ENCODE measurements around the gene ZNF316.
"Not testable (repeated sequence)": the region's sequence is repeated elsewhere in the genome, so short reads cannot be mapped to it uniquely, and the experiment has no call there.

ZNF316 gene

GRCh38 chr7:6621195-6622133, 15.7 kb upstream of the ZNF316 start:
- no peak for DNase-seq (ENCODE audit: low read depth)

- DNase-seq (ENCODE audit: low read depth), result no peak
These were observed 14.9 kb upstream of the ZNF316 start for GRCh38 chr7:6622134-6622710.

GRCh38 chr7:6623589-6624245, 13.4 kb upstream of the ZNF316 start:
- no peak for DNase-seq (ENCODE audit: low read depth)

GRCh38 chr7:6624246-6624611, 12.9 kb upstream of the ZNF316 start:
- no peak for DNase-seq (ENCODE audit: low read depth)

- no peak for DNase-seq (ENCODE audit: low read depth)
These were observed 9.1 kb upstream of the ZNF316 start for GRCh38 chr7:6628045-6628444.

- DNase-seq (ENCODE audit: low read depth), result no peak
These were observed 6.9 kb upstream of the ZNF316 start for GRCh38 chr7:6630007-6630849.

GRCh38 chr7:6631605-6632004, 5.5 kb upstream of the ZNF316 start:
- no peak for DNase-seq (ENCODE audit: low read depth)

GRCh38 chr7:6634021-6634420, 3.1 kb upstream of the ZNF316 start:
- no peak for DNase-seq (ENCODE audit: low read depth)

- DNase-seq (ENCODE audit: low read depth), result not testable (repeated sequence)
These were observed 2.1 kb upstream of the ZNF316 start for GRCh38 chr7:6634971-6635370.

- DNase-seq (ENCODE audit: low read depth), result no peak
These were observed 569 bp downstream of the ZNF316 start for GRCh38 chr7:6637544-6638229.

- no peak for DNase-seq (ENCODE audit: low read depth)
These were observed 1.9 kb downstream of the ZNF316 start for GRCh38 chr7:6639032-6639431.

- DNase-seq (ENCODE audit: low read depth), result no peak
These were observed 2.5 kb downstream of the ZNF316 start for GRCh38 chr7:6639627-6640026.

GRCh38 chr7:6640246-6640721, 3.2 kb downstream of the ZNF316 start:
- DNase-seq (ENCODE audit: low read depth), result peak; percentile 55

- no peak for DNase-seq (ENCODE audit: low read depth)
These were observed 4.4 kb downstream of the ZNF316 start for GRCh38 chr7:6641305-6642035.

GRCh38 chr7:6642239-6642839, 5.2 kb downstream of the ZNF316 start:
- DNase-seq (ENCODE audit: low read depth), result no peak

GRCh38 chr7:6642861-6643640, 5.9 kb downstream of the ZNF316 start:
- DNase-seq (ENCODE audit: low read depth), result no peak

- no peak for DNase-seq (ENCODE audit: low read depth)
These were observed 7.0 kb downstream of the ZNF316 start for GRCh38 chr7:6643915-6644625.

GRCh38 chr7:6644728-6645127, 7.6 kb downstream of the ZNF316 start:
- no peak for DNase-seq (ENCODE audit: low read depth)

GRCh38 chr7:6646465-6646864, 9.3 kb downstream of the ZNF316 start:
- no peak for DNase-seq (ENCODE audit: low read depth)
